RWPE2 (cell line): ENCODE measurements around the gene UST.
A peak's percentile ranks its signal among the peaks of the same experiment; 100 is the strongest.

ENCODE experiments used
- ATAC-seq: fragments of 200-7000 bp; cut with Tn5 transposase; 3 replicates; pipeline ENCODE4 v1.9.1; 2021; ENCODE audit warnings: low read depth
- DNase-seq: peaks from one replicate; pipeline ENCODE4 v3.0.0-alpha.2; 2020; ENCODE audit warnings: low spot score
- H3K27ac ChIP-seq: fragments of 450-650 bp; 2 replicates; pipeline ENCODE4 v1.5.1; 2017; ENCODE audit warnings: mild to moderate bottlenecking; ENCODE audit not compliant: poor library complexity, severe bottlenecking
- H3K27me3 ChIP-seq: fragments of 250-450 bp; sonication (Bioruptor Pico); 2 replicates; pipeline ENCODE4 v1.5.1; 2021; ENCODE audit warnings: mild to moderate bottlenecking, moderate library complexity; ENCODE audit not compliant: insufficient read depth, poor library complexity, severe bottlenecking
- H3K36me3 ChIP-seq: fragments of 250-450 bp; sonication (Bioruptor Pico); 2 replicates; pipeline ENCODE4 v1.5.1; 2020; ENCODE audit warnings: low read depth, mild to moderate bottlenecking, moderate library complexity
- H3K4me1 ChIP-seq: fragments of 250-450 bp; sonication (Bioruptor Pico); 2 replicates; pipeline ENCODE4 v1.5.1; 2021; ENCODE audit warnings: mild to moderate bottlenecking, moderate library complexity; ENCODE audit not compliant: insufficient read depth, poor library complexity, severe bottlenecking
- H3K4me3 ChIP-seq: fragments of 250-450 bp; sonication (Bioruptor Pico); 2 replicates; pipeline ENCODE4 v1.5.1; 2021; ENCODE audit warnings: mild to moderate bottlenecking, moderate library complexity; ENCODE audit not compliant: severe bottlenecking
- H3K9me3 ChIP-seq: fragments of 250-450 bp; sonication (Bioruptor Pico); 2 replicates; pipeline ENCODE4 v1.5.1; 2021; ENCODE audit warnings: mild to moderate bottlenecking, moderate library complexity; ENCODE audit not compliant: severe bottlenecking
- TF ChIP-seq, protein P1 (sequence below): fragments of 450-650 bp; IDR thresholded peaks from one replicate; pipeline ENCODE4 v1.5.1; 2017; ENCODE audit warnings: mild to moderate bottlenecking, moderate library complexity; ENCODE audit not compliant: poor library complexity, severe bottlenecking

UST gene, protein sequence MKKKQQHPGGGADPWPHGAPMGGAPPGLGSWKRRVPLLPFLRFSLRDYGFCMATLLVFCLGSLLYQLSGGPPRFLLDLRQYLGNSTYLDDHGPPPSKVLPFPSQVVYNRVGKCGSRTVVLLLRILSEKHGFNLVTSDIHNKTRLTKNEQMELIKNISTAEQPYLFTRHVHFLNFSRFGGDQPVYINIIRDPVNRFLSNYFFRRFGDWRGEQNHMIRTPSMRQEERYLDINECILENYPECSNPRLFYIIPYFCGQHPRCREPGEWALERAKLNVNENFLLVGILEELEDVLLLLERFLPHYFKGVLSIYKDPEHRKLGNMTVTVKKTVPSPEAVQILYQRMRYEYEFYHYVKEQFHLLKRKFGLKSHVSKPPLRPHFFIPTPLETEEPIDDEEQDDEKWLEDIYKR

DNA sequence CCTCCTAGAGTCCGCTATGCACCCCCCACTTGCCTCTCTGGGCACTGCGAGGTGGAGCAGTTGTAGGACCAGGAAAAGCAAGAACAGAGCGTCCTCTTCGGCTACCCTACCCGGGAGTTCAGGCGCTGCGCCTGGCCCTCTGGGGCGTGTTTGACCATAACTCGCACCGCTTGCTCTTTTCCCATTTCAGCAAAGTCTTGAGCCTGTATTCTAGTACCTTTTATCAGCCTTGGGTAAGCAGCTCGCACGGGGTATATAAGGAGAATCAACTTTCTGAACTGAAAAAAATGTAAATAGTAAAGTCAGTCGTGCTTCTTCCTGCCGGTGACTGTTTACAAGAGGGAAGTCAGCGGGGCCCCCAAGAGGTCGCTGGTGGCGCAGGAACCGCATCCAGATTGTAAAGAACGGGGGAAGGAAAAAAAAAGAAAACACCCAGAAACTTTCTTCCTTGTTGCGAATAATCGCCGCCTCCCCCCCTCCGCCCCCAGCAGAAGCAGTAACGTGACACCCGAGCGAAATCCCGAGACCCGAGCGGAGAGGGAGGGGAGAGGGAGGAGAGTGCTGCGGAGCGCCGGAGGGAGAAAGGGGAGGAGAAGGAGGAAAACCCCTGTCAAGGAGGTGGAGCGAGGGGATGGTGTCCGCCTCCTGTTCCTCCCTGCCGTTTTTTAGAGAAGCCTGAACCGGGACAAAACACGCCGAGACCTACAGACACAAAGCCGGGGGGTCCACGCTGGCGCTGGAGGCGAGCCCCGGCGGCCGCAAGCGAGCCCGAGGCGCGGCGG lies at the start of gene UST:
UST (plus strand) TSS at position 668 of the 782 bp plus-strand sequence. CDS start 401 bp downstream, outside the sequence.
- TF ChIP-seq, protein P1, sequence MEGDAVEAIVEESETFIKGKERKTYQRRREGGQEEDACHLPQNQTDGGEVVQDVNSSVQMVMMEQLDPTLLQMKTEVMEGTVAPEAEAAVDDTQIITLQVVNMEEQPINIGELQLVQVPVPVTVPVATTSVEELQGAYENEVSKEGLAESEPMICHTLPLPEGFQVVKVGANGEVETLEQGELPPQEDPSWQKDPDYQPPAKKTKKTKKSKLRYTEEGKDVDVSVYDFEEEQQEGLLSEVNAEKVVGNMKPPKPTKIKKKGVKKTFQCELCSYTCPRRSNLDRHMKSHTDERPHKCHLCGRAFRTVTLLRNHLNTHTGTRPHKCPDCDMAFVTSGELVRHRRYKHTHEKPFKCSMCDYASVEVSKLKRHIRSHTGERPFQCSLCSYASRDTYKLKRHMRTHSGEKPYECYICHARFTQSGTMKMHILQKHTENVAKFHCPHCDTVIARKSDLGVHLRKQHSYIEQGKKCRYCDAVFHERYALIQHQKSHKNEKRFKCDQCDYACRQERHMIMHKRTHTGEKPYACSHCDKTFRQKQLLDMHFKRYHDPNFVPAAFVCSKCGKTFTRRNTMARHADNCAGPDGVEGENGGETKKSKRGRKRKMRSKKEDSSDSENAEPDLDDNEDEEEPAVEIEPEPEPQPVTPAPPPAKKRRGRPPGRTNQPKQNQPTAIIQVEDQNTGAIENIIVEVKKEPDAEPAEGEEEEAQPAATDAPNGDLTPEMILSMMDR = peak; percentile 67
- Histone ChIP-seq H3K27me3 (no peaks in the 10 kb centered on the region), H3K27ac (no peak within 1 kb of the TSS), H3K9me3 (no peaks in the 10 kb centered on the region), H3K36me3 (no peaks in the 10 kb centered on the region), H3K4me1 (peaks cover 10% of the 10 kb centered on the region), H3K4me3 (peak within 1 kb of the TSS; percentile 50)
- DNase-seq (peak; percentile 76), ATAC-seq (peak; percentile 63)

DNA sequence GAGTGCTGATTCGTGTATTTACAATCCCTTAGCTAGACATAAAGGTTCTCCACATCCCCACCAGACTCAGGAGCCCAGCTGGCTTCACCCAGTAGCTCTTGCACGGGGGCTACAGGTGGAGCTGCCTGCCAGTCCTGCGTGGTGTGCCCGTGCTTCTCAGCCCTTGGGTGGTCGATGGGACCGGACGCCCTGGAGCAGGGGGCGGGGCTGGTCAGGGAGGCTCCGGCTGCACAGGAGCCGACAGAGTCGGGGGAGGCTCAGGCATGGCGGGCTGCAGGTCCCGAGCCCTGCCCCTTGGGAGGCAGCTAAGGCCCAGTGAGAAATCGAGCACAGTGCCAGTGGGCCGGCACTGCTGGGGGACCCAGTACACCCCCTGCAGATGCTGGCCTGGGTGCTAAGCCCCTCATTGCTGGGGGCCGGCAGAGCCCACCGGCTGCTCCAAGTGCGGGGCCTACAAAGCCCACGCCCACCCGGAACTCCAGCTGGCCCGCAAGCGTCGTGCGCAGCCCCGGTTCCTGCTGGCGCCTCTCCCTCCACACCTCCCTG lies 48.9 kb upstream of the UST start:
- Histone ChIP-seq H3K36me3 (no peaks in the 10 kb centered on the region), H3K27me3 (no peaks in the 10 kb centered on the region), H3K4me3 (no peak overlapping the region), H3K27ac (no peak overlapping the region), H3K4me1 (peaks cover 9% of the 10 kb centered on the region), H3K9me3 (no peaks in the 10 kb centered on the region)
- ATAC-seq (no peak), DNase-seq (no peak)
- TF ChIP-seq, protein P1 = no peak

DNA sequence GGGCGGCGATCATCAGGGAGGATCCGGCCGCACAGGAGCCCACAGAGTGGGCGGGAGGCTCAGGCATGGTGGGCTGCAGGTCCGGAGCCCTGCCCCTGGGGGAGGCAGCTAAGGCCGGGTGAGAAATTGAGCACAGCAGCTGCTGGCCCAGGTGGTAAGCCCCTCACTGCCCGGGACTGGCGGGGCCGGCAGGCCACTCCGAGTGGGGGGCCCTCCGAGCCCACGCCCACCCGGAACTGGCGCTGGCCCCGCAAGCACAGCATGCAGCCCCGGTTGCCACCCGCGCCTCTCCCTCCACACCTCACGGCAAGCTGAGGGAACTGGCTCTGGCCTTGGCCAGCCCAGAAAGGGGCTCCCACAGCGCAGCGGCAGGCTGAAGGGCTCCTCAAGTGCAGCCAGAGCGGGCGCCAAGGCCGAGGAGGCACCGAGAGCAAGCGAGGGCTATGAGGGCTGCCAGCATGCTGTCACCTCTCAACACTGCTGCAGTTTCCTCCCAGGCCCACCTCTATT lies 48.1 kb upstream of the UST start:
- ATAC-seq (no peak), DNase-seq (no peak)
- H3K27ac ChIP-seq = no peak overlapping the region
- H3K4me3 ChIP-seq = no peak overlapping the region
- TF ChIP-seq, protein P1 = no peak
- H3K4me1 ChIP-seq = peaks cover 9% of the 10 kb centered on the region
- no peaks in the 10 kb centered on the region for H3K27me3 ChIP-seq
- no peaks in the 10 kb centered on the region for H3K9me3 ChIP-seq
- no peaks in the 10 kb centered on the region for H3K36me3 ChIP-seq

DNA sequence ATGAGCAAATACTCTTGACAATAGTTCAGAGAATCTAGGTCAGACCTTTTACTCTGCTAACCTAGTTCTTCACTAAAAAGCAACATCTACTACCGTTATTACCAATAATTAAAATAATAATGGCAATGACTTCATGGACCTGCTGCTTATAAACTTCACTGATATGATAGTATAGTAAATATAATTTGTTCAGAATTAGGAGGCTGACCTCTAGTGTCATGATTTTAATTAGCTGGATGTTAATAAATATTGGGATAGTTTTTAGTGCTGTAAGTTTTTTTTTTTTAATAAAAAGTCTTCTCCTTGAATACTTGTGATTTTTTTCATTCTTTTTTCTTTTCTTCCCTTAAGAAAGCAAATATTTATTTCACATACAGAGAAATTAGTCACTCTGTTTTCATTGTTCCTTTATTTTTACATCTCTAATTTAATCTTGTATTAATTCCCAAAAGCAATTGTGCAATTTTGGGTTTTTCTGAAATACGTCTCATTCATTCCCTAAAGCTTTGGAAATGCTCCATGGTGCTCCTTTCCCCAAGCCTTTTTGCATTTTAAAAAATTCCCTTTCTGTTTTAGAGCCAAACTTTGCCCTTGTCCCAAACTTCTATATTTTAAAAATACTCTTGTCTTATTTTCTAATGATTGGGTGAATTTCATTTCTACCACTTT lies 46.6 kb upstream of the UST start:
- DNase-seq (no peak), ATAC-seq (no peak)
- no peak overlapping the region for H3K4me3 ChIP-seq

More for the DNA sequence above, 46.6 kb upstream of the UST start:
- no peaks in the 10 kb centered on the region for H3K36me3 ChIP-seq
- TF ChIP-seq, protein P1 = no peak
- H3K9me3 ChIP-seq = no peaks in the 10 kb centered on the region
- H3K27ac ChIP-seq = no peak overlapping the region
- peaks cover 9% of the 10 kb centered on the region for H3K4me1 ChIP-seq
- H3K27me3 ChIP-seq = no peaks in the 10 kb centered on the region
